ENCODE data around the gene GOLPH3L. TPM values are rescaled to one million over a fixed set of nuclear protein-coding genes. Genes with fewer than 3 reads are reported as not detected.
"Not testable (repeated sequence)": the region's sequence is repeated elsewhere in the genome, so short reads cannot be mapped to it uniquely, and the experiment has no call there.

GOLPH3L gene
- 5.0 and 6.9 TPM in 2 replicates for total RNA-seq (2014; rRNA removed)
- polyA plus RNA-seq (2012), result 11.0 TPM

DNA sequence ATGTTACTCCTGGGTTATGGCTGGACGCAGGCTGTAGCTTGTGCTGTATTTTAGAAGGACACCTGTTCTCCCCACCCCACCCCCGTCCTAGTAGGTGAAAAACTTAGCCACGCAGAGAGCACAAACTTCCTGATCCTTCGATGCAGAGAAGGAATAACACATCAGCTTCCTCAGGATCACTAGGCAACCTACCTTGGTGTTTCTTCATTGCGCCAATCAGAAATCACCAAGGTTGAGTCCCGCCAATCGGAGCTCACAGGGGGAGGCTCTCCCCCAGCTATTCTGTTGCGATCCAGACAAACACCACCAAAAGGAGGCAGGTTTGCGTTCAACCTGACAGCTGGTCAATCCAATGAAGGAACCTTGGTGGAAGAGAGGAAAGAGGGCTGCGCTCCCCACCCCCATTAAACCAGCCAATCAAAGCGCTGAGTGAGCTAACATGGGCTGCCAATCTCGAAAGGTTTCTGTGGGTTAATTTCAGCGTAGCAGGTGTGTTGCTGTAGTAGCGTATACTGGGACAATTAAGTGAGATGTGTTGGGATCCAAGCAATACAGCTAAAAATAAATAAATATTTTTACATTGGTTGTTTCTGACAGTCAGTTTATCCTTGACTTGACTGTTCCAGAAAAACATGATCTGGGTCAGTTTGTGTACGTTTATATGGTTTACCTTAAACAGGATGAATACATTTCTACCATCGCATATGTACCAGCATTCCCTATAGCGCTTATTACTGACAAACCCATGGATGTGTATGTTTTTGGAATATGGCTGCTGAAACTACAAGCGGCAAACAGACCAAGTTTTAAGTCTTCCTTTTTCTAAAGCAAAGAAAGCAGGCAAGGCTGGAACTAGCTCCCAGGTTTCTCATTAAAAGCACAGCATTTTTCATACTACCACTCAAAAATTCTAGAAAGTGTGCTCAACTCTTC is at the start of gene GOLPH3L:
Gene GOLPH3L, minus strand, starts transcription at position 160 of the 933 bp plus-strand sequence. CDS start 2,316 bp downstream, outside the sequence.
- peak; percentile 99 for DNase-seq (ENCODE audit: low read depth)

DNA sequence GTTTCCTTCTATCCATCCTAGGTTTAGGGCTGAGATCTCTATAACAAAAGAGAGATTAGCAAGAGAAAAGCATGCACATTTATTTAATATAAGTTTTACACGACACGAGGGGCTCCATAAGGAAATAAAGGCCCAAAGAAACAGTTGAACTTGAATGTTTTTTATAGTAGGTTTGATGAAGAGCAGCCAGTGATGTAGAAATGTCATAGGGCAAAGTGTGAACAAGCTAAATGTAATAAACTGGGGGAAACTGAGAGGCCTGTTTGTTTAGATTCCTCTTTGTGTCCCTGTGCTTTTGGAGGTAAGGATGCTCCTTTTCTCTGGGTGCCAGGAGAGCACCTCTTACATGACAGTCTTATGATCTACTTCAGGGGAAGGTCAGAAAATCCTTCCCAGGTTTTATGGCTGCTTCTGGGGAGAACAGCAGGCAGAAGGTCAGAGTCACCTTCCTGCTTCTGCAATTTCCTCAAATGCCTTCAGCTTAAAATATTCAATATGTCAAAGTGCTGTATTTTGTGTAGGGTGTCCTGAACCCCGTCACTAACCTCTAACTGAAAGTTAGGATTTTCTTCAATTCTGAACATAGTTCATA is 33.3 kb upstream of the GOLPH3L start:
- DNase-seq (ENCODE audit: low read depth), result no peak

DNA sequence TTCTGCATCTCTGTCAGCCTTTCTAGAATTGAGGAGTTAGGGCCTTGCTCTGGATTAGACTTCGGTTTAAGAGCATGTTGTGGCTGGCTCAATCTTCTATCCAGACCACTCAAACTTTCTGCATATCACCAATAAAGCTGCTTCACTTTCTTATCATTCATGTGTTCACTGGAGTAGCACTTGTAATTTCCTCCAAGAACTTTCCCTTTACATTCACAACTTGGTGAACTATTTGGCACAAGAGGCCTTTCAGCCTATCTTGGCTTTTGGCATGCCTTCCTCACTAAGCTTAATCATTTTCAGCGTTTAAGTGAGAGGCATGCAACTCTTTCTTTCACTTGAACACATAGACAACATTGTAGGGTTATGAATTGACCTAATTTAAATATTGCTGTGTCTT is 27.4 kb upstream of the GOLPH3L start:
- DNase-seq (ENCODE audit: low read depth), result no peak

DNA sequence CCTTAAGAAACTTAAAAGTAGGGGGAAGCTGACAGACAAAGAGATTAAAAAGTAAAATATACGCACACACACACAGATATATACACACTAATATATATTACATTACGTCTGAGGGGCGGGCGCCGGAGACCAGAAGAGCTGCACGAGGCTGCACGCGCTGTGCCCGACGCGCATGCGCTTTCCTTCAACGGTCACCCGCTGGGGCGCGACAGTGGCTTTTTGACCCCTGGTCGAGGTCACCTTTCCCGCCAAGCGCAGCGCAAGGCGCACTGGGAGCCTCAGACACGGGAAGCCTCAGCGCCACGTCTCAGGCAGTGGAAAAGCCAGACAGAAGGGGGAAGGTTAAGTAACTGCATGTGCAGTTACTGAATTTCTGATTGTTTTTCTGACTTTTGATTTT is 23.7 kb upstream of the GOLPH3L start, which contains the start of gene HORMAD1:
Gene HORMAD1, minus strand, starts transcription at position 193 of the 400 bp plus-strand sequence. CDS start 1,390 bp downstream, outside the sequence.
- no peak for DNase-seq (ENCODE audit: low read depth)

DNA sequence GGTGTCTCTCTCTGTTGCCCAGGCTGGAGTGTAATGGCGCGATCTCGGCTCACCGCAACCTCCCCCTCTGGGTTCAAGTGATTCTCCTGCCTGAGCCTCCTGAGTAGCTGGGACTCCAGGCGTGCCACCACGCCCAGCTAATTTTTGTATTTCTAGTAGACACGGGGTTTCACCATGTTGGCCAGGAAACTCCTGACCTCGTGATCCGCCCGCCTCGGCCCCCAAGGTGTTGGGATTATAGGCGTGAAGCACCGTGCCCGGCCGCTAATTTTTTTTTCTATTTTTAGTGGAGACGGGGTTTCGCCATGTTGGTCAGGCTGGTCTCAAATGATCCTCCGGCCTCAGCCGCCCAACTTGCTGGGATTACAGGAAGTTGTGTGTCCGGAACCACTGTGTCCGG is 23.1 kb upstream of the GOLPH3L start:
- no peak for DNase-seq (ENCODE audit: low read depth)

DNA sequence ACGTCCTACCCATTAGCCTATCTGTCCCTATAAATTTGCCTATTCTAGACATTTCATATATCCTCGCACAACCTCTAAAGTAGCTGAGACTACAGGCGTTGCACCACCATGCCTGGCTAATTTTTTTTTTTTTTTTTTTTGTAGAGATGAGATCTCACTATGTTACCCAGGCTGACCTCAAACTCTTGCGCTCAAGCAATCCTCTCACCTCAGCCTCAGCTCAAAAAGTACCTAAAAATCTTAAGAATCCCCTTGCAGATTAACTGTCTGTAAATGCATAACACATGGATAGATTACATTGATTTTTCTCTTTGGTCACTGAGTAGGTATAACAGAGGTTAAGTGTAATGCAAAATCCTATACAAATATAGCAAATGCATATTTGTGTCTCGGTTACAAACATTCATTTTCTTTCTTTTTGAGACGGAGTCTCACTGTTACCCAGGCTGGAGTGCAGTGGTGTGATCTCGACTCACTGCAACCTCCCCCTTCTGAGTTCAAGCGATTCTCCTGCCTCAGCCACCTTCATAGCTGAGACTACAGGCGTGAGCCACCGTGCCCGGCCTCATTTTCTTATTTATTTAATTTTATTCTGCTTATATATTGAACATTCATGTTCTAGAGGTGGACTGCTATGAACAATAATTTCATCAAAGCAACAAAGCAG is 21.4 kb upstream of the GOLPH3L start:
- DNase-seq (ENCODE audit: low read depth), result no peak

DNA sequence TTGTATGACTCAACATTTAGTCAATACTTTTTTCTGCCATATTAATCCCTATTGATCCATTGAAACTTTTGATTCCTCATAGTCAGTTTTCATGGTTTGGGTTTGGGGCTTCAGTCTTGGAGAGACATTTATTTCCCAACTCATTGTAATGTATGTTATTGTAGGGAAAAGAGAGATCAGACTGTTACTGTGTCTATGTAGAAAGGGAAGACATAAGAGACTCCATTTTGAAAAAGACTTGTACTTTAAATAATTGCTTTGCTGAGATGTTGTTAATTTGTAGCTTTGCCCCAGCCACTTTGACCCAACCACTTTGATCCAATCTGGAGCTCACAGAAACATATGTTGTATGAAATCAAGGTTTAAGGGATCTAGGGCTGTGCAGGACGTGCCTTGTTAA is 12.1 kb upstream of the GOLPH3L start:
- not testable (repeated sequence) for DNase-seq (ENCODE audit: low read depth)

DNA sequence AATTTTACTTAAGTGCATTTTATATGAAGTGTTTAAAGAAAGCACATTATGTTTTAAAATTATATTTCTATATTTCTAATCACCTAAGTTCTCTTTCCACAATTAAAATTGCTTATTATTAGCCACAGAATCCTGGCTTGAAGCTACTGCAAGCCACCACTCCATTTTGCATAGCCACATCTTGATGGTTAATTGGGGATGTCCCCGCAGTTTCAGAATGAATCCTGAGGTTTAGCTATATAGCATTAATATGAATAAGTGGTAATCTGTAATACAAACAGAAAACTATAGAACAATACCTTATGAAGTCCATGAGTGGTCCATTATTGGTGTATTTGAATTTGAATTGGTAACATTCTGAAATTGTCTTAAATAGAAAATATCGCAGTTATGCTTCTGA is 11.6 kb upstream of the GOLPH3L start:
- DNase-seq (ENCODE audit: low read depth), result no peak

DNA sequence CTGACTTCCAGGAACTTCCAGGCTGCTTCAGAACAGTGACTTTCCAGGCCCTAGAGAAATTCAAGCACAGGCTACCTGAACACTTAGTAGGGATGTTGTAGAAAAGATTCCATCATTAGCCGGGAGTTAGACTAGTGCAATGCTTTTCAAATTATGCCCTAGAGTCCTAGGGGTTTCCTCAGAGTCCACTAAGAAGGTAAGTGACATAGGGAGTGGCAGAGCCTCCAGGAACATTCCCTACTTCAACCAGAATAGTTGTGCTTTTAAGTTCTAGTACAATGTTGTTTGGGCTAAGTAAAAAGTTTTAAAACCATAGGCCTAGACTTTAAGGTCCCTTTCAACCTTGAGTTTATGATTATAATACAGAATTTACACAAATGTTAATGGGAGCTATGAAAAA is 9.1 kb upstream of the GOLPH3L start:
- DNase-seq (ENCODE audit: low read depth), result no peak

DNA sequence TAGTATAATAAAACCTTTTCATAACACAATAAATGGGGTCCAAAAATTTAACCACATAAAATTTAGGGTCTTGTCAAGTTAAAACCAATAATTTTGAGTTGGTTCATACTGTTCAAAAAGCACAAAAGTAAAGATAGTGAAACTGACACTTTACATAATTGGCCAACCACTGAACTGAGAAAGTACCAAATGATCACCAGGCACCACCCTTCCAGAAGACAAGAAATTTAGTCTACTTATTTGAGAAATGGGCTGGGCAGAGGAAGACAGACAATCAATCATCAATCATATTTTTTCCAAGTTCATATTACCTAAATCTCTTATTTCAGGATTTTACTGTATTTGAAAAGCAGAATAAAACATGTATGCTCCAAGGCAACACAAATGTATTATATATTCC is 6.5 kb upstream of the GOLPH3L start:
- DNase-seq (ENCODE audit: low read depth), result no peak

DNA sequence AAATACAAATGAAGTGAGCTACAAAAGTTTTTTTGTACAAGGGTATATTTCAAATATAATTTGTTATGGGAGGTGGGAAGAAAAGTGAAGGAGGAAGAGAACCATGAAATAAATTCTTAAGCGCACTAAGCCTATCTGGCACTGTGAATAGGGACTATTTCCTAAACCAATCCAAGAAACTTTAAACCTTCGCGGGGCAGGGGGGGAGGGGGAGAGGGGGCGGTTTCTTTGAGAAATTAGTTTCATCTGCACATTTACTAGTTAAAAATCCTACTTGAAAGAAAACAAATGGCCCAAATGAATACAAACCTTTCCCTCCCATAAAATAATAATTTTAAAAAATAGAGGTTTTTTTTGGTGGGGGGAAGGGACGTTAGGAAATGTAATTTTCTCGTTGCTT is 364 bp downstream of the GOLPH3L start:
- DNase-seq (ENCODE audit: low read depth), result peak; percentile 2

DNA sequence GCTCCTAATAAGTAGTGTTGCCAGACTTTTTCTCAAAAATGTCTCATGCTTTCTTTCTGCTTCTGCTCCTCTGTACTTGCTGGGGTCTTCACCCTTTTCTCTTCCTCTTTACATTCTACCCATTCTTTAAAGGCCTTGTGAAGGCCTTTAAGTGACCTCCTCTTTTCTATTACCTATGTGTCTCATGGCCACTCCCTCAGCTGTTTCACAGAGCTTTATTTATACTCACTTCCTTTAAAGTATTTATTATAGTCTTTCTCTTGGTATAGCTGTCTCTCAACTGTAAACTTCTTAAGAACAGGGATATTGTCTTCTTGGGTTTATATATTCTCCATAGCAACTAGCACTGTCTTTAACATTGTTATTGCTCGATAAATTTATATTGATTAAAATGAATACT is 792 bp downstream of the GOLPH3L start:
- no peak for DNase-seq (ENCODE audit: low read depth)

DNA sequence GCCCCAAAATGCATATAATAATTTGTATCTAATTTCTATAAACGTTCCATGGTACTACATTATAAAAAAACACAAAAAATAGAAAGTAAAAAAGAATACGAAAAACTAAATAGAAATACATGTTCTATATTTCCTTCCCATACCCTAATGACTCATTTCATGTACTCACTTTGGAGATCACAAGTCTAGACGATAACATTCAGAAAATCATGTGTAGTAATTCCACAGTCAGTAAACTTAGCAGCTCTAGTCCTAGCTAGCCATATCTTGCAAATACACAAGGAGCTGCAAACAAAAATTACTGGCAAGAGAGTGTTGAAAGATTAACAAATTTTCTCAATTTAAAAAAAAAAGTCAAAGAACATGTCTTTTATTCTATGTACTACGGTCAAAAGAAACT is 1.4 kb downstream of the GOLPH3L start:
- DNase-seq (ENCODE audit: low read depth), result no peak

DNA sequence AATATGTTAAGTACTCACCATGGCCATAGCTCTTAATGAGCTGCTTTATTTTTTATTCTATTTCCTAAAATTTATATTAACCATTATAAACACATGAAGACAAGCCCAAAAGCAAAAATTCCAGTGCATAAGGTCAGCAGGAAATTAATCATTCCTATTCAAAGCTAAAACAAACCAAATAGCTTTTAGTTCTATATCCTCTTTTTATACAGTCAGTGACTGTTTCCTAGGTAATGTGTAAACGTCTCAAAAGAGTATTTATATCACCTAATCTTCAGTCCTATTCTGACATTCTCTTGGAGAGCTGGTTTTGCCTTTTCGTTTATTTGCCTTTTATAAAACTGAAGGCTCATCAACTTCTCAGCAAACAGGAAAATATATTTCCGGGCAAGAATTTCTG is 4.2 kb downstream of the GOLPH3L start:
- no peak for DNase-seq (ENCODE audit: low read depth)

DNA sequence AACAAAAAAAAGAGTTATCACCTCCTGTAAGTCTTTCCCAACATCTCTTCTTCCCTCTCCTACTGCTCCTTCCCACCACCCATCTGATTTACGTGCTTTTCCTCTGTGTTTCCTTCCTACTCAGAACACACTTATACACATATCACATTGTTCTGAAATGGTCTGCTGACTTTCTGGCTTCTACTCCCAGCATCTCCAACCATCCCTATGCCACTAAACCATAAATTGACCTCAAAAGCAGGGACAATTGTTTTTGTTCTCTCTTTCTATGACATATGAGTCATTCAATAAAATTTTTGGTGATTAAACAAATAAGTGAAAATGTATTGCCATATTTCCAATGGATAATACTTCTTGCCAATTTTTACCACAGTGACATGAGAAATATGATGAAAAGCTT is 8.2 kb downstream of the GOLPH3L start:
- DNase-seq (ENCODE audit: low read depth), result peak; percentile 7

DNA sequence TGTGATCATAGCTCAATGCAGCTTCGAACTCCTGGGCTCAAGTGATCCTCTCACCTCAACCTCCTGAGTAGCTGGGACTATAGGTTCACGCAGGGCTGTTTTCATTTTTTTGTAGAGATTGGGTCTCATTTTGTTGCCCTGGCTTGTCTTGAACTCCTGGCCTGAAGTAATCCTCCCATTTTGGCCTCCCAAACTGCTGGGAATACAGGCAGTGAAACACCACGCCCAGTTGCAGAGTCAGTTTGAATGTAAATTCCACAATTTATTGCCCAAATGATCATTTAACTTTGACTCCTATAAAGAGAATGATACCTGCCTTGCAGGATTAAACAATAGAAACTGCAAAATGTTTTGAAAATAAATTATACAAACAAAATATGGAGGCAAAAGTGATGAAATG is 10.7 kb downstream of the GOLPH3L start:
- no peak for DNase-seq (ENCODE audit: low read depth)

DNA sequence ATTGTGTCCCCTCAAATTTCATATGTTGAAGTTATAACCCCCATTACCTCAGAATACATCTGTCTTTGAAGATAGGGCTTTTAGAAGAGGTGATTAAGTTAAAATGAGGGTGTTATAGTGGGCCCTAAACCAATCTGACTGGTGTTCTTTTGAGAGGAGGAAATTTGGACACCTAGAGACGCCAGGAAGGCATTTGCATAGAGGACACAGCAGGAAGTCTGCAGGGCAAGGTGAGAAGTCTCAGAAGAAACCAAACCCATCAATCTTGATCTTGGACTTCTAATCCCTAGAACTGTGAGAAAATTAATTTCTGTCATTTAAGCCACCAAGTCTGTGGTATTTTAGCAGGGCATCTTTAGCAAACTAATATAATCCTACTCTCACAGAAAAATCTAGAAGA is 13.0 kb downstream of the GOLPH3L start:
- no peak for DNase-seq (ENCODE audit: low read depth)

DNA sequence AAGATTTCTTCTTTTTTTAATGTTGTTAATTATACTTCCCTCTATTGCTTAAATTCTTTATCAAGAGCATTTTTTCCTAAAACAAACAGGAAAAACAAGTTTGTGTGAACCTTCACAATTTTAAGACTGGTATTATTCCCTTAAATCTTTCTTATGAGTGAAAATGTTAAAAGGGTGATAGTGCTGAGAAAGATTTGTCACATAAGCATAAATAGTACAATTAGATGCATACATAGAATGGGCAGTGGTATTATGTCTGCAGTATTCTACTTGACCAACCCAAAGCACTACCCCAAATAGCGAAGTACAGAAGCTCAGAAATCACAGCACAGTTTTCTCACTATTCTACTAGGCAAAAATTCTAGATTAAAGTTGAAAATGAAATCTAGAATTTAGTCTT is 18.0 kb downstream of the GOLPH3L start:
- no peak for DNase-seq (ENCODE audit: low read depth)

DNA sequence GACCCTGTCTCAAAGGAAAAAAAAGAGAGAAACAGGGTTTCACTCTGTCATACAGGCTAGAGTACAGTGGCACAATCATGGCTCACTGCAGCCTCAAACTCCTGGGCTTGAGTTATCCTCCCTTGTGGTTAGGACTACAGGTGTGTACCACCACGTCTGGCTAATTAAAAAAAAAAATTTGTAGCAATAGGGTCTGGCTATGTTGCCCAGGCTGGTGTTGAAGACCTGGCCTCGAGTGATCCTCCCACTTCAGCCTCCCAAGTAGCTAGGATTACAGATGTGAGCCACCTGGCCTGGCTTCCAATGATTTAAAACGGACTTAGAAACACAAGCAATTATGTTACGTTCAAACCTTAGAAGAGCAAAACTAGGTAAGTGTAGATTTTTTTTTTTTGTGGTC is 22.1 kb downstream of the GOLPH3L start:
- DNase-seq (ENCODE audit: low read depth), result no peak

DNA sequence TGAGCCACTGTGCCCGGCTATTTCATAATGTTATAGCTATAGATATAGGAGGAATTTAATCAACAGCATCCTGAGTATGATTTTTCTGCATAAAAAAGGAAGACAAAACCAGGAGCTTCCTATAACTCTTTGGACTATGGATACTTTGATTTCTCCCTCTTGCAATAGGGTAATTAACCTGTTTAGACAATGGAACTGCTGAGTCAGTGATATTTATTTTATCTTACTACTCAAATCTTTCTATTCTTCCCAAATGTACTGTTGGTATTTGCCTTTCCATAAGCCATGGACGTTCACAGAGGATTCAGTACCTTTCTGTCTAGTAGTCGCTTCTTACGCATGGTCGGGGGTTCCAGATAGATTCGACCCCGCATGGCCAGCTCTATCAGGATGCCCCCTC is 33.6 kb downstream of the GOLPH3L start:
- no peak for DNase-seq (ENCODE audit: low read depth)

DNA sequence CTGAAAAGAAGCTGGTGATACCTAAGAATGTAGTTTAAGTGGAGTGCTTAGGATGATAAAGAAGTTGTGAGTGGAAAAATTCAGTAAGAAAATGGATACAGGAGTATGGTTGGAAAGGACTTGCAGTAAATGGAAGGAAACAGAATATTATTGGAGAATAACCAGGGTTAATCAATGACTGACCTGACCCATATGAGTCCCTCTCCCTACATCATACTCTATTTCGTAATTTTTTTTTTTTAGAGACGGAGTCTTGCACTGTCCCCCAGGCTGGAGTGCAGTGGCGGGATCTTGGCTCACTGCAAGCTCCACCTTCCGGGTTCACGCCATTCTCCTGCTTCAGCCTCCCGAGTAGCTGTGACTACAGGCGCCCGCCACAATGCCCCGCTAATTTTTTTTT is 34.1 kb downstream of the GOLPH3L start:
- no peak for DNase-seq (ENCODE audit: low read depth)

DNA sequence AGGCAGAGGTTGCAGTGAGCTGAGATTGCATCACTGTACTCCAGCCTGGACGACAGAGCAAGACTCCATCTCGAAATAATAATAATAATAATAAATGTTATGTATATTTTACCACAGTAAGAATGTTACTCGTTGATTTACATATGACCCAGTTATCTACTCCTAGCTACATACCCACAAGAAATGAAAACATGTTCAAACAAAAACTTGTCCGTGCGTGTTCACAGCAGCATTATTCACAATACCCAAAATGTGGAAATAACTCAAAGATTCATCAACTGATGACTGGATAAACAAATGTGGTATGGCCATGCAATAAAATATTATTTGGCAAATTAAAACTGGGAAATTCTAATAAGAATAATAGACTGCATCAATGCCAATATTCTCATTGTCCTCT is 35.8 kb downstream of the GOLPH3L start:
- DNase-seq (ENCODE audit: low read depth), result no peak

All from LHCN-M2 (cell line).